CD14-positive monocyte (primary cell): ENCODE data around the gene IFNL2. TPM values are rescaled to one million over a fixed set of nuclear protein-coding genes. Genes with fewer than 3 reads are reported as not detected.

ENCODE experiments used
- DNase-seq, 3 donors: peaks; one replicate each; pipeline ENCODE4 v3.0.0-alpha.2; 2011 to 2022
- H2AFZ ChIP-seq: 2 replicates; pipeline ENCODE4 v1.6.0; 2012; ENCODE audit warnings: mild to moderate bottlenecking, low read depth, low read length, inconsistent platforms; ENCODE audit not compliant: insufficient read depth, poor library complexity, severe bottlenecking
- H3K27ac ChIP-seq, 2 donors: 1 replicate in 1 of 2; 2 replicates in 1 of 2; pipeline ENCODE4 v1.5.1; 2012 to 2013; ENCODE audit warnings: low read length in 2 of 2, control low read depth in 1 of 2, inconsistent platforms in 1 of 2, low read depth in 1 of 2, mild to moderate bottlenecking in 1 of 2
- H3K27me3 ChIP-seq, 2 donors: one replicate each; pipeline versions ENCODE4 v1.6.0 to v1.6.1; 2011 to 2013; ENCODE audit warnings: low read length in 2 of 2; ENCODE audit not compliant: control insufficient read depth in 2 of 2, insufficient read depth in 2 of 2
- H3K36me3 ChIP-seq, 2 donors: replicated peaks in 1 of 2; 1 replicate in 1 of 2; 2 replicates in 1 of 2; pipeline versions ENCODE4 v1.5.1 to v1.6.1; 2012 to 2013; ENCODE audit warnings: low read length in 2 of 2, control low read depth in 1 of 2, inconsistent platforms in 1 of 2, mild to moderate bottlenecking in 1 of 2; ENCODE audit not compliant: insufficient read depth in 2 of 2, control insufficient read depth in 1 of 2
- H3K4me1 ChIP-seq, 2 donors: 1 replicate in 1 of 2; 2 replicates in 1 of 2; pipeline versions ENCODE4 v1.5.1 to v1.6.1; 2012 to 2013; ENCODE audit warnings: low read length in 2 of 2, control low read depth in 1 of 2, inconsistent platforms in 1 of 2, mild to moderate bottlenecking in 1 of 2, moderate library complexity in 1 of 2; ENCODE audit not compliant: insufficient read depth in 2 of 2, control insufficient read depth in 1 of 2
- H3K4me2 ChIP-seq: replicated peaks from 2 replicates; pipeline ENCODE3; 2012; ENCODE audit warnings: low read length, moderate library complexity, mild to moderate bottlenecking; ENCODE audit not compliant: poor library complexity, severe bottlenecking; ENCODE audit errors: extremely low read depth
- H3K4me3 ChIP-seq, 3 experiments: fragments of 200-600 bp in 1 of 3; sonication (generic) in 1 of 3; replicated peaks in 1 of 3; 1 replicate in 2 of 3; 2 replicates in 1 of 3; pipeline ENCODE4 v1.5.1; 2011 to 2013; ENCODE audit warnings: low read length in 3 of 3, mild to moderate bottlenecking in 3 of 3, control low read depth in 2 of 3, low read depth in 2 of 3, inconsistent platforms in 1 of 3, moderate library complexity in 1 of 3
- H3K79me2 ChIP-seq: 2 replicates; pipeline ENCODE4 v1.6.0; 2012; ENCODE audit warnings: mild to moderate bottlenecking, control low read depth, inconsistent platforms, low read length, moderate library complexity; ENCODE audit not compliant: insufficient read depth
- H3K9ac ChIP-seq: 2 replicates; pipeline ENCODE4 v1.6.0; 2017; ENCODE audit warnings: low read length, mild to moderate bottlenecking; ENCODE audit not compliant: insufficient read depth, poor library complexity, severe bottlenecking
- H3K9me3 ChIP-seq, 2 donors: replicated peaks in 1 of 2; 1 replicate in 1 of 2; 2 replicates in 1 of 2; pipeline versions ENCODE4 v1.5.1 to v1.6.1; 2012 to 2013; ENCODE audit warnings: low read length in 2 of 2, control low read depth in 1 of 2; ENCODE audit not compliant: control insufficient read depth in 1 of 2, insufficient read depth in 1 of 2
- H4K20me1 ChIP-seq: 2 replicates; pipeline ENCODE4 v1.6.0; 2012; ENCODE audit warnings: mild to moderate bottlenecking, low read length, control low read depth, moderate library complexity; ENCODE audit not compliant: insufficient read depth
- H3K27ac Mint-ChIP-seq, 7 donors: one replicate each; pipeline ENCODE4 v1.8.0; 2020; ENCODE audit warnings: mild to moderate bottlenecking in 7 of 7, mixed read lengths in 7 of 7, moderate library complexity in 6 of 7, inconsistent platforms in 2 of 7
- H3K27me3 Mint-ChIP-seq, 3 donors: one replicate each; pipeline ENCODE4 v1.8.0; 2021 to 2022; ENCODE audit warnings: low read depth in 3 of 3, mild to moderate bottlenecking in 3 of 3, mixed read lengths in 3 of 3, moderate library complexity in 3 of 3, inconsistent platforms in 1 of 3
- H3K36me3 Mint-ChIP-seq, 2 donors: one replicate each; pipeline ENCODE4 v1.8.0; 2020; ENCODE audit warnings: mixed read lengths in 2 of 2, inconsistent platforms in 1 of 2, mild to moderate bottlenecking in 1 of 2
- H3K4me1 Mint-ChIP-seq: one replicate; pipeline ENCODE4 v1.8.0; 2020; ENCODE audit warnings: mild to moderate bottlenecking, mixed read lengths
- H3K4me3 Mint-ChIP-seq, 2 donors: one replicate each; pipeline ENCODE4 v1.8.0; 2020; ENCODE audit warnings: mild to moderate bottlenecking in 2 of 2, mixed read lengths in 2 of 2, moderate library complexity in 1 of 2
- H3K9me3 Mint-ChIP-seq, 7 donors: one replicate each; pipeline ENCODE4 v1.8.0; 2020 to 2022; ENCODE audit warnings: mixed read lengths in 7 of 7, mild to moderate bottlenecking in 6 of 7, moderate library complexity in 6 of 7, inconsistent platforms in 2 of 7
- WGBS: methylation state at CpG from one replicate; pipeline ENCODE4 v1.1.5; 2013; ENCODE audit warnings: missing lambda C conversion rate; ENCODE audit not compliant: insufficient coverage; 5-methylcytosine and 5-hydroxymethylcytosine counted together
- intact Hi-C, 2 donors: fragments of 100-400 bp; cut with micrococcal nuclease; formaldehyde crosslinking; loops; one replicate each; pipeline versions ENCODE4 v1.15.0 to v1.15.1; 2023
- polyA plus RNA-seq, 3 donors: library from polyadenylated mRNA; depleted of rRNA in 1 of 3; unstranded in 2 of 3; stranded (reverse) in 1 of 3; fragments of 300-500 nt in 2 of 3; fragments of >200 nt in 1 of 3; fragmentation: Illumina TruSeq in 2 of 3; gene quantifications; 1 replicate in 2 of 3; 2 replicates in 1 of 3; pipeline ENCODE4 v1.2.3, GENCODE V29; 2012 to 2021
- TF ChIP-seq, protein P1 (sequence below): fragments of 200-600 bp; IDR thresholded peaks from one replicate; pipeline ENCODE4 v1.8.0; 2022; ENCODE audit warnings: antibody characterized with exemption, mild to moderate bottlenecking

Gene IFNL2
- polyA plus RNA-seq, 3 donors: not detected

GRCh38 chr19:39251081-39251480 is 17.1 kb upstream of the IFNL2 start:
- Histone ChIP-seq H4K20me1 (no peaks in the 10 kb centered on the region), H3K27ac (no peak overlapping the region), H3K4me3 (no peak overlapping the region), H3K27me3 (peaks cover 2 to 24% of the 10 kb centered on the region in 2 donors), H3K4me2 (no peak overlapping the region), H2AFZ (no peak overlapping the region), H3K9ac (no peak overlapping the region), H3K36me3 (no peaks in the 10 kb centered on the region), H3K4me1 (peaks cover 0 to 7% of the 10 kb centered on the region in 2 donors), H3K9me3 (no peaks in the 10 kb centered on the region), H3K79me2 (no peaks in the 10 kb centered on the region)
- H3K27me3 Mint-ChIP-seq: peaks cover 23 to 31% (median 29%) of the 10 kb centered on the region in 3 donors
- WGBS: no CpG with 5 or more reads among the region's 5 CpGs
- DNase-seq: no peak
- no peaks in the 10 kb centered on the region for H3K36me3 Mint-ChIP-seq
- no peak overlapping the region for H3K4me3 Mint-ChIP-seq
- peaks cover 0 to 4% (median 2%) of the 10 kb centered on the region in 7 donors for H3K9me3 Mint-ChIP-seq
- peaks cover 4% of the 10 kb centered on the region for H3K4me1 Mint-ChIP-seq
- H3K27ac Mint-ChIP-seq: no peak overlapping the region
- intact Hi-C loops: no loop called here
- TF ChIP-seq, protein P1, sequence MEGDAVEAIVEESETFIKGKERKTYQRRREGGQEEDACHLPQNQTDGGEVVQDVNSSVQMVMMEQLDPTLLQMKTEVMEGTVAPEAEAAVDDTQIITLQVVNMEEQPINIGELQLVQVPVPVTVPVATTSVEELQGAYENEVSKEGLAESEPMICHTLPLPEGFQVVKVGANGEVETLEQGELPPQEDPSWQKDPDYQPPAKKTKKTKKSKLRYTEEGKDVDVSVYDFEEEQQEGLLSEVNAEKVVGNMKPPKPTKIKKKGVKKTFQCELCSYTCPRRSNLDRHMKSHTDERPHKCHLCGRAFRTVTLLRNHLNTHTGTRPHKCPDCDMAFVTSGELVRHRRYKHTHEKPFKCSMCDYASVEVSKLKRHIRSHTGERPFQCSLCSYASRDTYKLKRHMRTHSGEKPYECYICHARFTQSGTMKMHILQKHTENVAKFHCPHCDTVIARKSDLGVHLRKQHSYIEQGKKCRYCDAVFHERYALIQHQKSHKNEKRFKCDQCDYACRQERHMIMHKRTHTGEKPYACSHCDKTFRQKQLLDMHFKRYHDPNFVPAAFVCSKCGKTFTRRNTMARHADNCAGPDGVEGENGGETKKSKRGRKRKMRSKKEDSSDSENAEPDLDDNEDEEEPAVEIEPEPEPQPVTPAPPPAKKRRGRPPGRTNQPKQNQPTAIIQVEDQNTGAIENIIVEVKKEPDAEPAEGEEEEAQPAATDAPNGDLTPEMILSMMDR: no peak

- Mint-ChIP-seq H3K4me1 (peaks cover 4% of the 10 kb centered on the region), H3K36me3 (no peaks in the 10 kb centered on the region), H3K27ac (no peak overlapping the region), H3K9me3 (peaks cover 0 to 11% (median 1%) of the 10 kb centered on the region in 7 donors), H3K27me3 (peaks cover 27 to 28% (median 28%) of the 10 kb centered on the region in 3 donors), H3K4me3 (no peak overlapping the region)
- no peaks in the 10 kb centered on the region for H3K79me2 ChIP-seq
- H3K27ac ChIP-seq: no peak overlapping the region
- DNase-seq: no peak
- H3K4me3 ChIP-seq: no peak overlapping the region
- intact Hi-C loops: no loop called here
- peaks cover 2 to 22% of the 10 kb centered on the region in 2 donors for H3K27me3 ChIP-seq
- H3K9me3 ChIP-seq: no peaks in the 10 kb centered on the region
- H3K4me1 ChIP-seq: peaks cover 0 to 7% of the 10 kb centered on the region in 2 donors
- H3K4me2 ChIP-seq: no peak overlapping the region
- 8% methylated on average over 2 of the region's 3 CpGs for WGBS
- H2AFZ ChIP-seq: no peak overlapping the region
- TF ChIP-seq, protein P1: no peak
- H4K20me1 ChIP-seq: no peaks in the 10 kb centered on the region
- H3K36me3 ChIP-seq: no peaks in the 10 kb centered on the region
- H3K9ac ChIP-seq: no peak overlapping the region
These were observed 16.4 kb upstream of the IFNL2 start for GRCh38 chr19:39251846-39252245.
